Measurements from ENCODE around the gene ACOT9. TPM values are rescaled to one million over a fixed set of nuclear protein-coding genes. Genes with fewer than 3 reads are reported as not detected.
"Not testable (repeated sequence)": the region's sequence is repeated elsewhere in the genome, so short reads cannot be mapped to it uniquely, and the experiment has no call there.

ACOT9 gene
- total and polyA plus RNA-seq, 11 donors: 45.3 to 81.1 (median 59.3) TPM

DNA sequence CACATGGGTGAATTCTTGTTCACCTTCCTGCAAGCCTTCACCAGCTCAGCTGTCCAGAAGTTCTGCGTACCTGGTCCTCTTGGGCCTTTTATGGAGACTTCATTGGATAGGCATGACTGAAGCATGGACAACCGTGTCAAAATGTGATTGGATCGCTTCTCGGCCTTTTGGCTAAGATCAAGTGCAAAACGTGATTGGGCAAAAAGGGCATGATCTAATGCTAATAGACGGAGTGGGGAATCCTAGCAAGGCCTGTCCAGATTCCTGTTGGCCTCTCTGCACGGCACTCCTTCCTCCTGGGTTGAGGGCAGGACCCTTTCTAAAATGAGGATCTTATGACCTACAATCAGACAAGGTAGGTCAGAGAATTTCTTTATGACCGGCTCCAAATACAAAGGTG is 50.9 kb downstream of the ACOT9 start:
- Histone ChIP-seq H3K27ac (no peak overlapping the region), H3K9me3 (no peaks in the 10 kb centered on the region), H3K4me3 (no peak overlapping the region), H3K27me3 (peaks cover 0 to 2% (median 0%) of the 10 kb centered on the region in 9 donors), H3K4me1 (no peaks in the 10 kb centered on the region), H3K36me3 (no peaks in the 10 kb centered on the region)
- ATAC-seq (no peak), DNase-seq (no peak)
- 80 to 87% (median 82%) methylated on average over 8 of the region's 8 CpGs for WGBS, 4 donors
- intact Hi-C loops (cut with DNase I): loop anchor here in 7 of 10 donors (2.0 to 10.0 kb wide), 4 partner anchors 210 to 550 kb away; partner anchors contain the start of gene EIF2S3 (in 2 of the 7)
- TF ChIP-seq, protein P1, sequence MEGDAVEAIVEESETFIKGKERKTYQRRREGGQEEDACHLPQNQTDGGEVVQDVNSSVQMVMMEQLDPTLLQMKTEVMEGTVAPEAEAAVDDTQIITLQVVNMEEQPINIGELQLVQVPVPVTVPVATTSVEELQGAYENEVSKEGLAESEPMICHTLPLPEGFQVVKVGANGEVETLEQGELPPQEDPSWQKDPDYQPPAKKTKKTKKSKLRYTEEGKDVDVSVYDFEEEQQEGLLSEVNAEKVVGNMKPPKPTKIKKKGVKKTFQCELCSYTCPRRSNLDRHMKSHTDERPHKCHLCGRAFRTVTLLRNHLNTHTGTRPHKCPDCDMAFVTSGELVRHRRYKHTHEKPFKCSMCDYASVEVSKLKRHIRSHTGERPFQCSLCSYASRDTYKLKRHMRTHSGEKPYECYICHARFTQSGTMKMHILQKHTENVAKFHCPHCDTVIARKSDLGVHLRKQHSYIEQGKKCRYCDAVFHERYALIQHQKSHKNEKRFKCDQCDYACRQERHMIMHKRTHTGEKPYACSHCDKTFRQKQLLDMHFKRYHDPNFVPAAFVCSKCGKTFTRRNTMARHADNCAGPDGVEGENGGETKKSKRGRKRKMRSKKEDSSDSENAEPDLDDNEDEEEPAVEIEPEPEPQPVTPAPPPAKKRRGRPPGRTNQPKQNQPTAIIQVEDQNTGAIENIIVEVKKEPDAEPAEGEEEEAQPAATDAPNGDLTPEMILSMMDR (IDR thresholded peaks at IDR 0.05): no peak
- TF ChIP-seq POLR2A (IDR thresholded peaks at IDR 0.05): no peak

DNA sequence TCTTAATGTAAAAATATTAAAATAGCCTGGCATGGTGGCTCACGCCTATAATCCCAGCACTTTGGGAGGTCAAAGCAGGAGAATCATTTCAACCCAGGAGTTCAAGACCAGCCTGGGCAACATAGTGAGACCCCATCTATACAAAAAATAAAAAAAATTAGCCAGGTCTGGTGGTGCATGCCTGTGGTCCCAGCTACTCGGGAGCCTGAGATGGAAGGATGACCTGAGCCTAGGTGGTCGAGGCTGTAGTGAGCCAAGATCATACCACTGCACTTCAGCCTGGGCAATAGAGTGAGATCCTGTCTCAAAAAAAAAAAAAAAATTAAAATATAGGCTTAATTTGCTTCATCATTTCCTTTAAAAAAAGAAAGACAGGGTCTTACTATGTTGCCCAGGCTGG is 66.6 kb downstream of the ACOT9 start:
- intact Hi-C loops (cut with DNase I); H3K4me3 ChIP-seq; H3K9me3 ChIP-seq; H3K27me3 ChIP-seq; ATAC-seq; DNase-seq; H3K27ac ChIP-seq; H3K4me1 ChIP-seq: not testable (repeated sequence)
- WGBS, 4 donors: 81 to 97% (median 88%) methylated on average over 3 of the region's 3 CpGs
- peaks cover 0 to 67% (median 19%) of the 10 kb centered on the region in 9 donors for H3K36me3 ChIP-seq

DNA sequence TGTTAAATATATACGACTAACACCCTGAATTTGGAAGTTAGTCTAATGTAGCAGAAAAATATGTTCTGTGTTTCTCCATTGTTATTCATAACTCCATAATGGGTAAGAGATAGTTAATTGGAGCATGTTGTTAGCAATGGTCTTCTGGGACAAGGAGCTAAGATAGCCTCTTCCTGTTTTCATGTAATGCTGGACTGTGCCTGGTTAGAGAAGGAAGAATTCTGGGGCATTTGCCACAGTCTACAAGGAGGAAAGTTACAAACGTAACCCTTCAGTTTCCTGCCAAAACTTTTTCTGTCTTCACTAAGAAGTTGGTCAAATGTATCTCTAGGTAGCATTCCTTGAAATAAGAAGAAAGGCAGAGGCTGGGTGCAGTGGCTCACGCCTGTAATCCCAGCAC is 70.0 kb downstream of the ACOT9 start:
- H3K27me3 ChIP-seq: no peaks in the 10 kb centered on the region
- peaks cover 0 to 17% (median 0%) of the 10 kb centered on the region in 12 donors for H3K4me1 ChIP-seq
- DNase-seq (no peak), ATAC-seq (peak in 3 of 4 donors; percentile 45 to 48 (median 46))
- peaks cover 0 to 49% (median 14%) of the 10 kb centered on the region in 9 donors for H3K36me3 ChIP-seq
- WGBS, 4 donors: 46 to 65% (median 59%) methylated on average over 3 of the region's 3 CpGs
- H3K27ac ChIP-seq: peak overlapping the region in 2 of 12 donors; percentile 19 to 46
- H3K4me3 ChIP-seq: no peak overlapping the region
- intact Hi-C loops (cut with DNase I): no loop called here
- TF ChIP-seq POLR2A (IDR thresholded peaks at IDR 0.05): no peak
- TF ChIP-seq, protein P1 (IDR thresholded peaks at IDR 0.05): no peak
- no peaks in the 10 kb centered on the region for H3K9me3 ChIP-seq

DNA sequence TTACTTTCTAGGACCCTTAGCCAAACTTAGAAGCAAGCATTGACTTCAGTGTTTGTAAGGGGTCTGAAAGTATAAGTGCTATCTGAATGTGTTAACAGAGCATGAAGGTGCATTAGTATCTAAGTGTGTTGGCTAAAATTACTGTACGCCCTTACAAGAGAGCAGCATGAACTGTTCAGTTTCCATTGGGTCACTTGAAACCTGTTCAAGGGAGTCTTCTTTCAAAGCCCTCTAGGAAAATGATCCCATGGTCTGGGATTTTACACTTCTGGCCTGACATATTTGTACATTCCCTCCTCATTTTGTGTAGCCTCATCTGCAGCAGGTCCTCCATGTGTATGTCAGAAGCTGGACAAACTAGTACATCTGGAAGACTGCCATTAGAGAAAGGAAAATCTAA is 72.5 kb downstream of the ACOT9 start:
- intact Hi-C loops (cut with DNase I): no loop called here
- DNase-seq (no peak), ATAC-seq (no peak)
- Histone ChIP-seq H3K36me3 (peaks cover 0 to 28% (median 7%) of the 10 kb centered on the region in 9 donors), H3K4me1 (peaks cover 0 to 20% (median 2%) of the 10 kb centered on the region in 12 donors), H3K9me3 (peaks cover 0 to 5% (median 0%) of the 10 kb centered on the region in 12 donors), H3K4me3 (no peak overlapping the region), H3K27me3 (no peaks in the 10 kb centered on the region), H3K27ac (no peak overlapping the region)
- WGBS, 4 donors: 63 to 83% (median 76%) methylated on average over 1 of the region's 1 CpG
- TF ChIP-seq POLR2A (IDR thresholded peaks at IDR 0.05): no peak
- TF ChIP-seq, protein P1 (IDR thresholded peaks at IDR 0.05): no peak

DNA sequence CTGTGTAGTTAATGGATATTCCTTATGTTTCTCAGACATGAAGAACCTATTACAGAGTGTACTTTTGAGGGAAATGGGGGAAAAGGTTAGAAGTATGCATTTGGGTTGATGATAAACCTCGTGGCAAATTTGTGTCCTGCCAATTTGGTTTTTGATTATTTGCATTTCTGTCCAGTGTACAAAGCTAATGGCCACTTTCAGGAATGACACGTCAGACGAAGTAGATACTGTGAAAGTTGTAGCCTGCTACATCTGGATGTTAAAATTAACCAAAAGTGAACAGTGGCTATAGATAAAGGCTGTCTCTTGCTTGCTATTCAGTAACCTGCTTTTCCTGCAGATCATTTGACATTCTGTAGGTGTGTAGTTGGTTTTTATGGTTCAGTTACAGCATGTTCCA is 74.7 kb downstream of the ACOT9 start:
- no peak for DNase-seq

More for the DNA sequence above, 74.7 kb downstream of the ACOT9 start:
- ATAC-seq: no peak
- no peak for TF ChIP-seq POLR2A (IDR thresholded peaks at IDR 0.05)
- TF ChIP-seq, protein P1 (IDR thresholded peaks at IDR 0.05): no peak
- intact Hi-C loops (cut with DNase I): loop anchor here in 1 of 10 donors (5.0 kb wide), 1 partner anchor 239 kb away; the partner anchor contains the start of genes APOO and CXorf58
- Histone ChIP-seq H3K9me3 (peaks cover 0 to 5% (median 0%) of the 10 kb centered on the region in 12 donors), H3K36me3 (peaks cover 0 to 12% (median 3%) of the 10 kb centered on the region in 9 donors), H3K4me1 (peaks cover 0 to 20% (median 2%) of the 10 kb centered on the region in 12 donors), H3K4me3 (peak overlapping the region in 11 of 12 donors; percentile 9 to 95 (median 69)), H3K27me3 (no peaks in the 10 kb centered on the region), H3K27ac (no peak overlapping the region)
- WGBS, 4 donors: 3 to 31% (median 14%) methylated on average over 3 of the region's 3 CpGs
